ENCODE measurements around the gene CTDSPL2. TPM values are rescaled to one million over a fixed set of nuclear protein-coding genes. Genes with fewer than 3 reads are reported as not detected.

Gene CTDSPL2
- polyA plus RNA-seq, 1 donor from 2014 or later: 78.1 TPM

- no peak overlapping the region for H3K4me3 ChIP-seq (ENCODE audit: low read length)
- H3F3A ChIP-seq (ENCODE audit: insufficient read depth, low read length, poor library complexity, severe bottlenecking): no peaks in the 10 kb centered on the region
- H3K9ac ChIP-seq (ENCODE audit: low read length): no peak overlapping the region
- H3K9me2 ChIP-seq (ENCODE audit: insufficient read depth, low read length): no peaks in the 10 kb centered on the region
- peaks cover 2% of the 10 kb centered on the region for H4K20me1 ChIP-seq (ENCODE audit: insufficient read depth)
- no peak overlapping the region for H2AFZ ChIP-seq (ENCODE audit: low read depth, low read length)
- H3K27me3 ChIP-seq (ENCODE audit: insufficient read depth, low read depth, low read length): no peaks in the 10 kb centered on the region
- H3K27ac ChIP-seq (ENCODE audit: low read length): no peak overlapping the region
- H3K79me2 ChIP-seq (replicated peaks; ENCODE audit: insufficient read depth, low read length): no peaks in the 10 kb centered on the region
- TF ChIP-seq EP300 (conservative IDR thresholded peaks at IDR 0.05; ENCODE audit: poor library complexity, severe bottlenecking) (no peak), POLR2AphosphoS5 (IDR thresholded peaks at IDR 0.05) (no peak), EZH2 (IDR thresholded peaks at IDR 0.05; ENCODE audit: borderline replicate concordance, insufficient read depth, low read length, poor library complexity, severe bottlenecking) (no peak), CTCF (IDR thresholded peaks at IDR 0.05; ENCODE audit: poor library complexity, severe bottlenecking) (no peak), SMC3 (conservative IDR thresholded peaks at IDR 0.05; ENCODE audit: poor library complexity) (no peak), REST (IDR thresholded peaks at IDR 0.05; ENCODE audit: borderline replicate concordance) (no peak), MXI1 (conservative IDR thresholded peaks at IDR 0.05; ENCODE audit: poor library complexity, severe bottlenecking) (no peak), RAD21 (conservative IDR thresholded peaks at IDR 0.05) (no peak), TAF1 (IDR thresholded peaks at IDR 0.05; ENCODE audit: low read depth) (no peak)
- peaks cover 4% of the 10 kb centered on the region for H3K36me3 ChIP-seq (ENCODE audit: insufficient read depth, low read length)
- no peak overlapping the region for H3K4me2 ChIP-seq (ENCODE audit: low read length)
- H3K9me3 ChIP-seq (ENCODE audit: low read length): no peaks in the 10 kb centered on the region
Measured at GRCh38 chr15:44495562-44495961, 68.1 kb downstream of the CTDSPL2 start.

GRCh38 chr15:44500555-44500954, 73.1 kb downstream of the CTDSPL2 start:
- H3K27me3 ChIP-seq (ENCODE audit: insufficient read depth, low read depth, low read length): no peaks in the 10 kb centered on the region
- H4K20me1 ChIP-seq (ENCODE audit: insufficient read depth): peaks cover 2% of the 10 kb centered on the region
- no peaks in the 10 kb centered on the region for H3K79me2 ChIP-seq (replicated peaks; ENCODE audit: insufficient read depth, low read length)
- H3K9me3 ChIP-seq (ENCODE audit: low read length): no peaks in the 10 kb centered on the region
- no peak overlapping the region for H3K4me2 ChIP-seq (ENCODE audit: low read length)
- no peak overlapping the region for H3K27ac ChIP-seq (ENCODE audit: low read length)
- H3K36me3 ChIP-seq (ENCODE audit: insufficient read depth, low read length): no peaks in the 10 kb centered on the region
- H3K4me3 ChIP-seq (ENCODE audit: low read length): no peak overlapping the region
- H3K9ac ChIP-seq (ENCODE audit: low read length): no peak overlapping the region
- H2AFZ ChIP-seq (ENCODE audit: low read depth, low read length): no peak overlapping the region
- no peaks in the 10 kb centered on the region for H3F3A ChIP-seq (ENCODE audit: insufficient read depth, low read length, poor library complexity, severe bottlenecking)
- H3K9me2 ChIP-seq (ENCODE audit: insufficient read depth, low read length): no peaks in the 10 kb centered on the region
- TF ChIP-seq CTCF (IDR thresholded peaks at IDR 0.05; ENCODE audit: poor library complexity, severe bottlenecking): no peak
- no peak for TF ChIP-seq REST (IDR thresholded peaks at IDR 0.05; ENCODE audit: borderline replicate concordance)
- TF ChIP-seq TAF1 (IDR thresholded peaks at IDR 0.05; ENCODE audit: low read depth): no peak
- no peak for TF ChIP-seq POLR2AphosphoS5 (IDR thresholded peaks at IDR 0.05)
- TF ChIP-seq RAD21 (conservative IDR thresholded peaks at IDR 0.05): no peak
- no peak for TF ChIP-seq EP300 (conservative IDR thresholded peaks at IDR 0.05; ENCODE audit: poor library complexity, severe bottlenecking)
- TF ChIP-seq SMC3 (conservative IDR thresholded peaks at IDR 0.05; ENCODE audit: poor library complexity): no peak

All from neural cell (in vitro differentiated cells).